SK-N-SH (cell line): Measurements from ENCODE around the gene C11orf42. TPM values are rescaled to one million over a fixed set of nuclear protein-coding genes. Genes with fewer than 3 reads are reported as not detected.

Experiments
- CTCF ChIA-PET: fragments of 300-600, 350-600 bp; formaldehyde crosslinking; extraction: SDS; loops from one replicate; lab custom pipeline; 2021; lab: Yijun Ruan, JAX
- POLR2A ChIA-PET: fragments of 350-600 bp; sonication (Branson Sonifier 250); formaldehyde crosslinking; extraction: SDS; loops from one replicate; lab custom pipeline; 2020; ENCODE audit warnings: antibody characterized with exemption, inconsistent platforms; lab: Yijun Ruan, JAX
- DNase-seq: peaks from one replicate; pipeline ENCODE4 v3.0.0; 2012
- H2AFZ ChIP-seq: fragments of 200-600 bp; sonication (generic); 2 replicates; pipeline ENCODE4 v1.8.1; 2016; ENCODE audit warnings: antibody characterized with exemption, mild to moderate bottlenecking, low read depth
- H3F3A ChIP-seq: fragments of 200-600 bp; sonication (generic); replicated peaks from 2 replicates; pipeline ENCODE3; 2016; ENCODE audit warnings: antibody characterized with exemption, mild to moderate bottlenecking; ENCODE audit not compliant: insufficient read depth
- H3K27ac ChIP-seq, 2 experiments: fragments of 200-500 bp in 1 of 2; fragments of 200-600 bp in 1 of 2; sonication (Bioruptor generic) in 1 of 2; sonication (generic), shearing (Covaris generic) in 1 of 2; 2 replicates each; pipeline versions ENCODE4 v1.5.1 to v1.6.1; 2014 to 2016; ENCODE audit warnings: low read depth in 2 of 2, inconsistent platforms in 1 of 2, low read length in 1 of 2, mild to moderate bottlenecking in 1 of 2, mixed read lengths in 1 of 2
- H3K27me3 ChIP-seq: fragments of 200-600 bp; sonication (generic), shearing (Covaris generic); 2 replicates; pipeline ENCODE4 v1.6.1; 2016; ENCODE audit warnings: mixed run types; ENCODE audit not compliant: insufficient read depth
- H3K36me3 ChIP-seq, 2 experiments: fragments of 200-500 bp in 1 of 2; fragments of 200-600 bp in 1 of 2; sonication (Bioruptor generic) in 1 of 2; sonication (generic) in 1 of 2; replicated peaks in 1 of 2; 2 replicates each; pipeline versions ENCODE3 to v1.5.1; 2014 to 2016; ENCODE audit warnings: low read length in 1 of 2, mild to moderate bottlenecking in 1 of 2; ENCODE audit not compliant: insufficient read depth in 2 of 2, control insufficient read depth in 1 of 2
- H3K4me1 ChIP-seq, 2 experiments: fragments of 200-500 bp in 1 of 2; fragments of 200-600 bp in 1 of 2; sonication (Bioruptor generic) in 1 of 2; sonication (generic), shearing (Covaris generic) in 1 of 2; 2 replicates each; pipeline versions ENCODE4 v1.5.1 to v1.6.1; 2014 to 2016; ENCODE audit warnings: low read depth in 1 of 2, low read length in 1 of 2, mixed run types in 1 of 2; ENCODE audit not compliant: insufficient read depth in 2 of 2, control insufficient read depth in 1 of 2
- H3K4me2 ChIP-seq: fragments of 200-600 bp; sonication (generic), shearing (Covaris generic); 2 replicates; pipeline ENCODE4 v1.6.1; 2017; ENCODE audit warnings: mixed run types
- H3K4me3 ChIP-seq, 2 experiments: fragments of 200-500 bp in 1 of 2; fragments of 200-600 bp in 1 of 2; sonication (Bioruptor generic) in 1 of 2; sonication (generic), shearing (Covaris generic) in 1 of 2; 2 replicates each; pipeline versions ENCODE4 v1.5.1 to v1.8.1; 2014 to 2016; ENCODE audit warnings: low read depth in 2 of 2, inconsistent platforms in 1 of 2, low read length in 1 of 2, mild to moderate bottlenecking in 1 of 2, mixed read lengths in 1 of 2, moderate library complexity in 1 of 2
- H3K79me2 ChIP-seq: fragments of 200-600 bp; sonication (generic); 2 replicates; pipeline ENCODE4 v1.8.1; 2017; ENCODE audit warnings: mild to moderate bottlenecking; ENCODE audit not compliant: insufficient read depth
- H3K9ac ChIP-seq: fragments of 200-600 bp; sonication (generic); 2 replicates; pipeline ENCODE4 v1.6.1; 2017; ENCODE audit warnings: mixed run types
- H3K9me2 ChIP-seq: fragments of 200-600 bp; sonication (generic); 2 replicates; pipeline ENCODE4 v1.6.1; 2017; ENCODE audit warnings: mixed run types
- H3K9me3 ChIP-seq: fragments of 200-600 bp; sonication (generic); 2 replicates; pipeline ENCODE4 v1.6.1; 2017; ENCODE audit warnings: mixed run types, mild to moderate bottlenecking, moderate library complexity
- H4K20me1 ChIP-seq: fragments of 200-600 bp; sonication (generic); 2 replicates; pipeline ENCODE4 v1.6.1; 2017; ENCODE audit warnings: mild to moderate bottlenecking, mixed run types; ENCODE audit not compliant: insufficient read depth
- GATA2 ChIP-seq: sonication (generic); formaldehyde crosslinking; IDR thresholded peaks from 2 replicates; pipeline ENCODE4 v1.5.0; 2020; ENCODE audit warnings: mild to moderate bottlenecking, missing genetic modification reagents
- NFIC ChIP-seq: IDR thresholded peaks from 2 replicates; pipeline ENCODE4 v1.4.0; 2012; ENCODE audit warnings: borderline replicate concordance
- RAD21 ChIP-seq: IDR thresholded peaks from 2 replicates; pipeline ENCODE4 v1.6.1; 2012; ENCODE audit warnings: mild to moderate bottlenecking, low read length
- RCOR1 ChIP-seq: fragments of 150-350 bp; IDR thresholded peaks from 2 replicates; pipeline ENCODE4 v1.6.1; 2017; ENCODE audit warnings: antibody characterized with exemption, low read length
- RXRA ChIP-seq: IDR thresholded peaks from 2 replicates; pipeline ENCODE4 v1.4.0; 2012; ENCODE audit warnings: low read depth, mild to moderate bottlenecking, borderline replicate concordance
- SMC3 ChIP-seq: IDR thresholded peaks from 2 replicates; pipeline ENCODE4 v1.6.1; 2012; ENCODE audit warnings: low read depth, low read length, improper control_type of control experiment
- YY1 ChIP-seq: IDR thresholded peaks from 2 replicates; pipeline ENCODE4 v1.4.0; 2012; ENCODE audit warnings: low read depth, mild to moderate bottlenecking
- WGBS: methylation state at CpG from one replicate; pipeline ENCODE4 v1.1.6; 2017; ENCODE audit warnings: low lambda C conversion rate; 5-methylcytosine and 5-hydroxymethylcytosine counted together
- polyA plus RNA-seq, 3 experiments: library from polyadenylated mRNA; depleted of rRNA; stranded (reverse); fragments of >200 nt; gene quantifications; 2 replicates each; pipeline ENCODE4 v1.2.3, GENCODE V29; 2012
- TF ChIP-seq, protein P1 (sequence below): IDR thresholded peaks from 2 replicates; pipeline ENCODE4 v1.6.1; 2012; ENCODE audit warnings: mild to moderate bottlenecking, low read depth, low read length, moderate library complexity
- TF ChIP-seq, protein P2 (sequence below): IDR thresholded peaks from 2 replicates; pipeline ENCODE4 v1.4.0; 2012; ENCODE audit warnings: low read depth, borderline replicate concordance
- TF ChIP-seq, protein P3 (sequence below): fragments of 150-350 bp; IDR thresholded peaks from 2 replicates; pipeline ENCODE4 v1.6.1; 2017; ENCODE audit warnings: antibody characterized with exemption, low read length, low read depth, borderline replicate concordance
- TF ChIP-seq, protein P4 (sequence below): fragments of 200-600 bp; sonication (generic); IDR thresholded peaks from 2 replicates; pipeline ENCODE4 v1.6.1; 2017; ENCODE audit warnings: antibody characterized with exemption, mild to moderate bottlenecking, moderate library complexity

The C11orf42 gene
- polyA plus RNA-seq, 1 of the 3 experiments (the other 2 are of a cell fraction): not detected

DNA sequence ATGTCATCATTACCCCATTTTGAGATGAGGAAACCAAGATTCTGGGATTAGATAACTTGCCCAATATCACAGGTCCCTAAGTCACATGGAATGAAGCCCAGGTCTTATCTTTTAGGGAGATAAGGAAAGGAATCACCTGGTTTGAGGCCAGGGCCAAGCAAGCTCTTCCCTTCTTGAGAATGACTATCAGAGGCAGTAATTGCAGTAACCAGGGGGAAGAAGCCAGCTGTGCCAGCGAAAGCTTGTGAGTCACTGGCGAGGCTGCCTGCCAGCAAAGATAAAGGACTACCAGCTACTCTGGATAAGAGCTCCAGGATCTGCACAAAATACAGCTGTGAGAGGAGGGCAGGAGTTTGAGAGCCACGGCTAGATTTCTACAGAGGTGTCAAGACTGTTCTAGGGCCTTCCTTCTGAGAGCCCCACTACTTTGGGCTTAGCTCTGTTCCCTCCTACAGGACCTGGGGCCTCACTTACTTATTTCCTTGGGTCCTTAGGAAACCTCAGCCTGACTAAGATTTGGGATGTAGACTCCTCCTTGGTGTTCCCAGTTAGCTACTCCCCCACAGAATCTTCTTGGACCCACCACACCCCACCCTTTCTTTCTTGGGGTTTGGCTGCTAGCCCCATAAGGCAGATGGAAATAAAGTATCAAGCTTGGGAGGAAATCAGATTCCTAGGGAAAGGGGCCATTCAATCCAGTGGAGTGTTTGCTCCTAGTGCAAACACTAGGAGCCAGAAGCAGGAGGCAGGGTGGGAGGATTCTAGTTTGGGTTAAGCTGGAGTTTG lies 44.6 kb downstream of the C11orf42 start (continued):
- TF ChIP-seq, protein P1, sequence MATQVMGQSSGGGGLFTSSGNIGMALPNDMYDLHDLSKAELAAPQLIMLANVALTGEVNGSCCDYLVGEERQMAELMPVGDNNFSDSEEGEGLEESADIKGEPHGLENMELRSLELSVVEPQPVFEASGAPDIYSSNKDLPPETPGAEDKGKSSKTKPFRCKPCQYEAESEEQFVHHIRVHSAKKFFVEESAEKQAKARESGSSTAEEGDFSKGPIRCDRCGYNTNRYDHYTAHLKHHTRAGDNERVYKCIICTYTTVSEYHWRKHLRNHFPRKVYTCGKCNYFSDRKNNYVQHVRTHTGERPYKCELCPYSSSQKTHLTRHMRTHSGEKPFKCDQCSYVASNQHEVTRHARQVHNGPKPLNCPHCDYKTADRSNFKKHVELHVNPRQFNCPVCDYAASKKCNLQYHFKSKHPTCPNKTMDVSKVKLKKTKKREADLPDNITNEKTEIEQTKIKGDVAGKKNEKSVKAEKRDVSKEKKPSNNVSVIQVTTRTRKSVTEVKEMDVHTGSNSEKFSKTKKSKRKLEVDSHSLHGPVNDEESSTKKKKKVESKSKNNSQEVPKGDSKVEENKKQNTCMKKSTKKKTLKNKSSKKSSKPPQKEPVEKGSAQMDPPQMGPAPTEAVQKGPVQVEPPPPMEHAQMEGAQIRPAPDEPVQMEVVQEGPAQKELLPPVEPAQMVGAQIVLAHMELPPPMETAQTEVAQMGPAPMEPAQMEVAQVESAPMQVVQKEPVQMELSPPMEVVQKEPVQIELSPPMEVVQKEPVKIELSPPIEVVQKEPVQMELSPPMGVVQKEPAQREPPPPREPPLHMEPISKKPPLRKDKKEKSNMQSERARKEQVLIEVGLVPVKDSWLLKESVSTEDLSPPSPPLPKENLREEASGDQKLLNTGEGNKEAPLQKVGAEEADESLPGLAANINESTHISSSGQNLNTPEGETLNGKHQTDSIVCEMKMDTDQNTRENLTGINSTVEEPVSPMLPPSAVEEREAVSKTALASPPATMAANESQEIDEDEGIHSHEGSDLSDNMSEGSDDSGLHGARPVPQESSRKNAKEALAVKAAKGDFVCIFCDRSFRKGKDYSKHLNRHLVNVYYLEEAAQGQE: no peak
- TF ChIP-seq, protein P2, sequence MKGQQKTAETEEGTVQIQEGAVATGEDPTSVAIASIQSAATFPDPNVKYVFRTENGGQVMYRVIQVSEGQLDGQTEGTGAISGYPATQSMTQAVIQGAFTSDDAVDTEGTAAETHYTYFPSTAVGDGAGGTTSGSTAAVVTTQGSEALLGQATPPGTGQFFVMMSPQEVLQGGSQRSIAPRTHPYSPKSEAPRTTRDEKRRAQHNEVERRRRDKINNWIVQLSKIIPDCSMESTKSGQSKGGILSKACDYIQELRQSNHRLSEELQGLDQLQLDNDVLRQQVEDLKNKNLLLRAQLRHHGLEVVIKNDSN: no peak
- TF ChIP-seq RCOR1: no peak
- TF ChIP-seq GATA2 (CRISPR knock-in tag): no peak; the same call in 1 of the 2 replicates
- TF ChIP-seq, protein P3, sequence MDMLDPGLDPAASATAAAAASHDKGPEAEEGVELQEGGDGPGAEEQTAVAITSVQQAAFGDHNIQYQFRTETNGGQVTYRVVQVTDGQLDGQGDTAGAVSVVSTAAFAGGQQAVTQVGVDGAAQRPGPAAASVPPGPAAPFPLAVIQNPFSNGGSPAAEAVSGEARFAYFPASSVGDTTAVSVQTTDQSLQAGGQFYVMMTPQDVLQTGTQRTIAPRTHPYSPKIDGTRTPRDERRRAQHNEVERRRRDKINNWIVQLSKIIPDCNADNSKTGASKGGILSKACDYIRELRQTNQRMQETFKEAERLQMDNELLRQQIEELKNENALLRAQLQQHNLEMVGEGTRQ: no peak
- no peak for TF ChIP-seq RAD21
- no peak for TF ChIP-seq RXRA
- TF ChIP-seq NFIC: peak; percentile 56
- TF ChIP-seq, all 33 proteins: peak for 5

DNA sequence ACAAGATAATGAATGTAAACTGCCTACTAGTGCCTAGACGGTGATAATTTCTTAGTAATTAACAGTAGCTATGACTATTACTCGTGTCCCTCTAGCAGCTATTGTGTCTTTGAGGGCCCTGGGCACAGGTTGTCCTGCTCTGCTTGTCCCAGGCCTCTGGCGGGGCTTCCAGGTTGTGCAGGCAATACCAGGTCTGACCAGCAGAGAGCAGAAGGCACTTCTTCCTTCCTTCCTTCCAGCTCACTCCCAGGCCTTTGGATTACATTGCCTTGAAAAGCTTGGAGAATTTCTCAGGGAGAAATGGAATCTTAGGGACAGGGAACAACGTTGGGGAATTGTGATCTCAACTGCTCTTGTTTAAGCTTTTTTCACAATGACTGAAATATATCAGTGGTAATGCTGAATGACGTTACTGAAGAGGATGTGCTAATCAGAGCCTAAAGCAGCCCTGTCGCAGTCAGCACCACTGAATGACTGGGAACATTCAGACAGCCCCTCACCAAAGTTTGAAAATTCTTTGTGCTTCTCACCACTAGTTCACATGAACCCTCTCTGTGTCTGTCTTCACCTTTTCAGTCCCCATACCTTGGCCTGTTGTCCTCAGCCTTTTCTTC lies 45.9 kb downstream of the C11orf42 start:
- H3K27ac ChIP-seq: no peak overlapping the region
- no peaks in the 10 kb centered on the region for H4K20me1 ChIP-seq
- TF ChIP-seq YY1 (no peak), RAD21 (peak; percentile 62), SMC3 (peak; percentile 80)
- TF ChIP-seq, protein P4, sequence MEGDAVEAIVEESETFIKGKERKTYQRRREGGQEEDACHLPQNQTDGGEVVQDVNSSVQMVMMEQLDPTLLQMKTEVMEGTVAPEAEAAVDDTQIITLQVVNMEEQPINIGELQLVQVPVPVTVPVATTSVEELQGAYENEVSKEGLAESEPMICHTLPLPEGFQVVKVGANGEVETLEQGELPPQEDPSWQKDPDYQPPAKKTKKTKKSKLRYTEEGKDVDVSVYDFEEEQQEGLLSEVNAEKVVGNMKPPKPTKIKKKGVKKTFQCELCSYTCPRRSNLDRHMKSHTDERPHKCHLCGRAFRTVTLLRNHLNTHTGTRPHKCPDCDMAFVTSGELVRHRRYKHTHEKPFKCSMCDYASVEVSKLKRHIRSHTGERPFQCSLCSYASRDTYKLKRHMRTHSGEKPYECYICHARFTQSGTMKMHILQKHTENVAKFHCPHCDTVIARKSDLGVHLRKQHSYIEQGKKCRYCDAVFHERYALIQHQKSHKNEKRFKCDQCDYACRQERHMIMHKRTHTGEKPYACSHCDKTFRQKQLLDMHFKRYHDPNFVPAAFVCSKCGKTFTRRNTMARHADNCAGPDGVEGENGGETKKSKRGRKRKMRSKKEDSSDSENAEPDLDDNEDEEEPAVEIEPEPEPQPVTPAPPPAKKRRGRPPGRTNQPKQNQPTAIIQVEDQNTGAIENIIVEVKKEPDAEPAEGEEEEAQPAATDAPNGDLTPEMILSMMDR: peak; percentile 73
- ChIA-PET POLR2A (no interaction called here), CTCF (interaction anchor here (0.7 to 5.6 kb wide), 40 partner anchors 9 to 561 kb away, joined by 3 to 82 read pairs (median 5); partner anchors contain the start of genes CAVIN3, CCKBR, CNGA4 and FHIP1B)
- no peaks in the 10 kb centered on the region for H3K79me2 ChIP-seq
- no peaks in the 10 kb centered on the region for H3K9me3 ChIP-seq
- peaks cover 8% of the 10 kb centered on the region; the same call in 1 of the 2 replicates for H3K27me3 ChIP-seq
- no peaks in the 10 kb centered on the region for H3K36me3 ChIP-seq
- no peak overlapping the region; a peak in 1 of 4 replicates for H3K4me3 ChIP-seq
- DNase-seq: peak; percentile 79
- no peak overlapping the region for H2AFZ ChIP-seq
- 34% methylated on average over 6 of the region's 6 CpGs for WGBS
- no peaks in the 10 kb centered on the region for H3K9me2 ChIP-seq
- no peak overlapping the region for H3K9ac ChIP-seq
- no peaks in the 10 kb centered on the region; a peak in 1 of 4 replicates for H3K4me1 ChIP-seq
- H3F3A ChIP-seq: no peaks in the 10 kb centered on the region
- H3K4me2 ChIP-seq: no peak overlapping the region
